Osteocyte (in vitro differentiated cells): ENCODE results near the gene KLF2. TPM values are rescaled to one million over a fixed set of nuclear protein-coding genes. Genes with fewer than 3 reads are reported as not detected.
A peak's percentile ranks its signal among the peaks of the same experiment; 100 is the strongest.

Experiments used
- DNase-seq: peaks from one replicate; pipeline ENCODE4 v3.0.0; 2021; ENCODE audit warnings: mixed read lengths; ENCODE audit not compliant: unreplicated experiment; ENCODE audit errors: extremely low spot score
- H3K27ac Mint-ChIP-seq: one replicate; pipeline ENCODE4 v1.8.0; 2021; ENCODE audit warnings: mild to moderate bottlenecking, mixed read lengths; ENCODE audit not compliant: unreplicated experiment
- H3K27me3 Mint-ChIP-seq: one replicate; pipeline ENCODE4 v1.8.0; 2021; ENCODE audit warnings: mixed read lengths; ENCODE audit not compliant: unreplicated experiment
- H3K36me3 Mint-ChIP-seq: one replicate; pipeline ENCODE4 v1.8.0; 2021; ENCODE audit warnings: mixed read lengths; ENCODE audit not compliant: unreplicated experiment
- H3K4me1 Mint-ChIP-seq: one replicate; pipeline ENCODE4 v1.8.0; 2021; ENCODE audit warnings: mixed read lengths; ENCODE audit not compliant: unreplicated experiment
- H3K4me3 Mint-ChIP-seq: one replicate; pipeline ENCODE4 v1.8.0; 2021; ENCODE audit warnings: mild to moderate bottlenecking, moderate library complexity, mixed read lengths; ENCODE audit not compliant: unreplicated experiment
- H3K9me3 Mint-ChIP-seq: one replicate; pipeline ENCODE4 v1.8.0; 2021; ENCODE audit warnings: mixed read lengths; ENCODE audit not compliant: unreplicated experiment
- total RNA-seq: library from RNA; stranded (reverse); gene quantifications from 2 replicates; pipeline ENCODE4 v1.2.1, GENCODE V29; 2021
- TF ChIP-seq, protein P1 (sequence below): fragments of 200-600 bp; sonication (generic); IDR thresholded peaks from 2 replicates; pipeline ENCODE4 v1.5.0; 2021; ENCODE audit warnings: antibody characterized with exemption, mild to moderate bottlenecking, moderate library complexity

KLF2 gene
- total RNA-seq, 1 donor from 2014 or later, result 55.5 TPM

DNA sequence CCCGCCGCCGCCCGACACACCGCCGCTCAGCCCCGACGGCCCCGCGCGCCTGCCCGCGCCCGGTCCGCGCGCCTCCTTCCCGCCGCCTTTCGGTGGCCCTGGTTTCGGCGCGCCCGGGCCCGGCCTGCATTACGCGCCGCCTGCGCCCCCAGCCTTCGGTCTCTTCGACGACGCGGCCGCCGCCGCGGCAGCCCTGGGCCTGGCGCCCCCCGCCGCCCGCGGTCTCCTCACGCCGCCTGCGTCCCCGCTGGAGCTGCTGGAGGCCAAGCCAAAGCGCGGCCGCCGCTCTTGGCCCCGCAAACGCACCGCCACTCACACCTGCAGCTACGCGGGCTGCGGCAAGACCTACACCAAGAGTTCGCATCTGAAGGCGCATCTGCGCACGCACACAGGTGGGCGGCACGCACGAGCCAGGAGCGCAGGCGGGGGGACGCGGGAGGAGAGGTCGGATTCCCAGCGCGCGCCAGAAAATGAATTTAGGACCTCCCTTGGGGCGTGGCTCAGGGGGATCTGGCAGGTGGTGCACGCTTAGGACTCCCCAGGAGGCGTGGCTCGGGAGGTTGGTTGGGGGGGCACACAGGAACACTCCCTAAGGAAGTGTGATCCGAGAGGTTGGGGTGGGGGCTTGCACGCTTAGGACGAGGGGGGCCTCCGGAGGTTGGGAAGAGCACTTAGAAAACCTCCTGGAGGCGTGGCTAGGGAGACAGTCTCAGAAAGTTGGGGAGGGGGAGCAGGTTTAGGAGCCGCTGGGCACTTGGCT lies 1.2 kb downstream of the KLF2 start:
- DNase-seq, result no peak
- no peaks in the 10 kb centered on the region for H3K27me3 Mint-ChIP-seq
- peak overlapping the region; percentile 86 for H3K4me3 Mint-ChIP-seq
- H3K9me3 Mint-ChIP-seq, result no peaks in the 10 kb centered on the region
- H3K27ac Mint-ChIP-seq, result peak overlapping the region; percentile 66
- peaks cover 24% of the 10 kb centered on the region for H3K4me1 Mint-ChIP-seq
- TF ChIP-seq, protein P1, sequence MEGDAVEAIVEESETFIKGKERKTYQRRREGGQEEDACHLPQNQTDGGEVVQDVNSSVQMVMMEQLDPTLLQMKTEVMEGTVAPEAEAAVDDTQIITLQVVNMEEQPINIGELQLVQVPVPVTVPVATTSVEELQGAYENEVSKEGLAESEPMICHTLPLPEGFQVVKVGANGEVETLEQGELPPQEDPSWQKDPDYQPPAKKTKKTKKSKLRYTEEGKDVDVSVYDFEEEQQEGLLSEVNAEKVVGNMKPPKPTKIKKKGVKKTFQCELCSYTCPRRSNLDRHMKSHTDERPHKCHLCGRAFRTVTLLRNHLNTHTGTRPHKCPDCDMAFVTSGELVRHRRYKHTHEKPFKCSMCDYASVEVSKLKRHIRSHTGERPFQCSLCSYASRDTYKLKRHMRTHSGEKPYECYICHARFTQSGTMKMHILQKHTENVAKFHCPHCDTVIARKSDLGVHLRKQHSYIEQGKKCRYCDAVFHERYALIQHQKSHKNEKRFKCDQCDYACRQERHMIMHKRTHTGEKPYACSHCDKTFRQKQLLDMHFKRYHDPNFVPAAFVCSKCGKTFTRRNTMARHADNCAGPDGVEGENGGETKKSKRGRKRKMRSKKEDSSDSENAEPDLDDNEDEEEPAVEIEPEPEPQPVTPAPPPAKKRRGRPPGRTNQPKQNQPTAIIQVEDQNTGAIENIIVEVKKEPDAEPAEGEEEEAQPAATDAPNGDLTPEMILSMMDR, result no peak
- H3K36me3 Mint-ChIP-seq, result peaks cover 20% of the 10 kb centered on the region

DNA sequence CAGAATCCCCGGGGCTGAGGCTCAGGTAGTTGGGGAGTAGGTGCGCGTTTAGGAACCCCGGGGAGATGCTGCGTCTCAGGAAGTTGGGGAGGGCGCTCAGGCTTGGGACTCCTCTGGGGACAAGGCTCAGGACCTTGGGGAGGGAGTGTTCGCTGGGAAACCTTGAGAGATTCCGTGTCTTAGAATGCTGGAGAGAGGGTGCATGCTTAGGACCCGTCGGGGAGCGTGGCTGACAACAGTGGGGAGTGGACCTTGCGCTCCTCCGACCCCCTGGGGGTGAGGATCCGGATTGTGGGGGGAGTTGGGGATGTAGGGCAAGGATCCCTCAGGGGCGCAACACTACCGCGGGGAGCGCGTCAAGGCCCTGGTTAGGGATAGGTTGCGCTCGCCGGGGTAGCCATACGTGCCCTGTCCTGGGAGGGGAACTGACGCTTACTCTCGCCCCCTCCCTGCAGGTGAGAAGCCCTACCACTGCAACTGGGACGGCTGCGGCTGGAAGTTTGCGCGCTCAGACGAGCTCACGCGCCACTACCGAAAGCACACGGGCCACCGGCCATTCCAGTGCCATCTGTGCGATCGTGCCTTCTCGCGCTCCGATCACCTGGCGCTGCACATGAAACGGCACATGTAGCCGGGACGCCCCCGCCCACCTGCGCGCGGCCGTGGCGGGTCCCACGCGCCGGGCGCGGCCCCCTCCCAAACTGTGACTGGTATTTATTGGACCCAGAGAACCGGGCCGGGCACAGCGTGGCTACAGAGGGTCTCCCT lies 2.0 kb downstream of the KLF2 start:
- H3K4me3 Mint-ChIP-seq, result peak overlapping the region; percentile 86
- peaks cover 20% of the 10 kb centered on the region for H3K36me3 Mint-ChIP-seq
- peaks cover 24% of the 10 kb centered on the region for H3K4me1 Mint-ChIP-seq
- no peaks in the 10 kb centered on the region for H3K9me3 Mint-ChIP-seq
- DNase-seq, result no peak
- TF ChIP-seq, protein P1, result no peak
- H3K27me3 Mint-ChIP-seq, result no peaks in the 10 kb centered on the region
- H3K27ac Mint-ChIP-seq, result peak overlapping the region; percentile 66

DNA sequence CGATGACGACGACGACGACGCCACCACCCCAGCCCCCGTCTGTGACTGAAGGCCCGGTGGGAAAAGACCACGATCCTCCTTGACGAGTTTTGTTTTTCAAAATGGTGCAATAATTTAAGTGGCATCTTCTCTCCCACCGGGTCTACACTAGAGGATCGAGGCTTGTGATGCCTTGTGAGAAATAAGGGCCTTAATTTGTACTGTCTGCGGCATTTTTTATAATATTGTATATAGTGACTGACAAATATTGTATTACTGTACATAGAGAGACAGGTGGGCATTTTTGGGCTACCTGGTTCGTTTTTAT lies 2.5 kb downstream of the KLF2 start:
- Mint-ChIP-seq H3K4me1 (peaks cover 27% of the 10 kb centered on the region), H3K27ac (no peak overlapping the region), H3K9me3 (no peaks in the 10 kb centered on the region), H3K27me3 (no peaks in the 10 kb centered on the region), H3K4me3 (peak overlapping the region; percentile 45), H3K36me3 (peaks cover 20% of the 10 kb centered on the region)
- DNase-seq, result no peak
- TF ChIP-seq, protein P1, result no peak

DNA sequence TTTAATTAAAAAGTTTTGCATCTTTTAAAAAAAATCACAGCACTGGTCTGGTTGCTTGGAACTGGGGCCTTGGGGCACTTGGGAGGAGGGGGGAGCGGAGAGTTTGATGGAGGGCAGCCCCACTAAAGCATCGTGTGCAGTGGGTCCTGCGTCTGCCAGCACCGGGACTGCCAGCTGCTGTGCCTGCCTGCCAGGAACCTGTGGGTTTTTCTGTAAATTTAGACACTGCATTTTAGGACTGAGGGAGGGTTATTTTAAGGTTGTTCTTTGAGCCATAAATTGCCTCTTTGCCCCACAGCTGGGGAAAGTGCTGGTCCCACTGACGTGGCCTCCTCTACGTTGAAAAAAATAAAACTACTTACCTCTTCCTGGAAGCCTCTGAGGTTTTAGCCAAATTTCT lies 2.9 kb downstream of the KLF2 start:
- Mint-ChIP-seq H3K4me1 (peaks cover 27% of the 10 kb centered on the region), H3K4me3 (peak overlapping the region; percentile 45), H3K27ac (peak overlapping the region; percentile 34), H3K9me3 (no peaks in the 10 kb centered on the region), H3K27me3 (no peaks in the 10 kb centered on the region), H3K36me3 (peaks cover 20% of the 10 kb centered on the region)
- TF ChIP-seq, protein P1, result no peak
- DNase-seq, result no peak
